Activated CD4-positive, alpha-beta memory T cell treated with anti-CD3 and anti-CD28 coated beads, Interleukin-2, amount 10 ng/mL, durations not matched to agents 7 days and 5 days (primary cell): ENCODE data around the gene ACTA1. TPM values are rescaled to one million over a fixed set of nuclear protein-coding genes. Genes with fewer than 3 reads are reported as not detected.

Experiments
- total RNA-seq, 2 experiments: library from RNA; stranded (reverse); gene quantifications; one replicate each; pipeline ENCODE4 v1.2.3, GENCODE V29; 2021

ACTA1 gene
- total RNA-seq, 2 experiments from 2014 or later: not detected

Other genes starting within 250 kb of the ACTA1 start
- 10 to 100 TPM; 30.9 to 38.0 TPM for gene RAB4A, start 163.0 kb downstream of the ACTA1 start, total RNA-seq
- gene CCSAP, start 91.0 kb downstream of the ACTA1 start, total RNA-seq: 10 to 100 TPM; 13.1 to 13.4 TPM
- 10 to 100 TPM; 36.9 to 38.2 TPM for gene NUP133, start 74.2 kb upstream of the ACTA1 start, total RNA-seq
- 10 to 100 TPM; 29.8 to 31.1 TPM for gene ABCB10, start 124.6 kb upstream of the ACTA1 start, total RNA-seq
- 10 to 100 TPM; 21.0 to 23.9 TPM for gene TAF5L, start 192.0 kb upstream of the ACTA1 start, total RNA-seq
- 1 to 10 TPM; 7.1 to 8.3 TPM for gene URB2, start 192.2 kb upstream of the ACTA1 start, total RNA-seq